ENCODE data around the gene ZNF12.
"Not testable (repeated sequence)": the region's sequence is repeated elsewhere in the genome, so short reads cannot be mapped to it uniquely, and the experiment has no call there.

DNA sequence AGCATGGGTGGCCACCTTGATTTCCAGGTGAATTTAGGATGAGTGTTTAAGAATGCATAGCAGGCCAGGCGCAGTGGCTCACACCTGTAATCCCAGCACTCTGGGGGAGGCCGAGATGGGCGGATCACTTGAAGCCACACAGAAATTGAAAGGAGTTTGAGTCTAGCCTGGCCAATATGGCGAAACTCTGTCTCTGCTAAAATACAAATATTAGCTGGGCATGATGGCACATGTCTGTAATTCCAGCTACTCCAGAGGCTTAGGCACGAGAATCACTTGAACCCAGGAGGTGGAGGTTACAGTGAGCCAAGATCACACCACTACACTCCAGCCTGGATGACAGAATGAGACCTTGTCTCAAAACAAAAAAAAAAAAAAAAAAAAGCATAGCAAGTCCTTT is 19.6 kb upstream of the ZNF12 start:
- TF ChIP-seq, protein P1, sequence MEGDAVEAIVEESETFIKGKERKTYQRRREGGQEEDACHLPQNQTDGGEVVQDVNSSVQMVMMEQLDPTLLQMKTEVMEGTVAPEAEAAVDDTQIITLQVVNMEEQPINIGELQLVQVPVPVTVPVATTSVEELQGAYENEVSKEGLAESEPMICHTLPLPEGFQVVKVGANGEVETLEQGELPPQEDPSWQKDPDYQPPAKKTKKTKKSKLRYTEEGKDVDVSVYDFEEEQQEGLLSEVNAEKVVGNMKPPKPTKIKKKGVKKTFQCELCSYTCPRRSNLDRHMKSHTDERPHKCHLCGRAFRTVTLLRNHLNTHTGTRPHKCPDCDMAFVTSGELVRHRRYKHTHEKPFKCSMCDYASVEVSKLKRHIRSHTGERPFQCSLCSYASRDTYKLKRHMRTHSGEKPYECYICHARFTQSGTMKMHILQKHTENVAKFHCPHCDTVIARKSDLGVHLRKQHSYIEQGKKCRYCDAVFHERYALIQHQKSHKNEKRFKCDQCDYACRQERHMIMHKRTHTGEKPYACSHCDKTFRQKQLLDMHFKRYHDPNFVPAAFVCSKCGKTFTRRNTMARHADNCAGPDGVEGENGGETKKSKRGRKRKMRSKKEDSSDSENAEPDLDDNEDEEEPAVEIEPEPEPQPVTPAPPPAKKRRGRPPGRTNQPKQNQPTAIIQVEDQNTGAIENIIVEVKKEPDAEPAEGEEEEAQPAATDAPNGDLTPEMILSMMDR (IDR thresholded peaks at IDR 0.05 in 4 of 5, conservative IDR thresholded peaks at IDR 0.05 in 1 of 5), result not testable (repeated sequence)
- not testable (repeated sequence) for TF ChIP-seq POLR2A (IDR thresholded peaks at IDR 0.05)
